HepG2 (cell line): ENCODE results near the gene INSR. TPM values are rescaled to one million over a fixed set of nuclear protein-coding genes. Genes with fewer than 3 reads are reported as not detected.

Experiments
- ATF7-NPFF ChIP-seq: sonication (generic); formaldehyde crosslinking; IDR thresholded peaks from 2 replicates; pipeline ENCODE4 v1.8.1; 2023; ENCODE audit warnings: mild to moderate bottlenecking, low read depth, missing genetic modification reagents, moderate library complexity
- FOXA3 ChIP-seq: IDR thresholded peaks from 2 replicates; pipeline ENCODE4 v1.6.1; 2016; ENCODE audit warnings: missing genetic modification reagents, missing compliant biosample characterization
- GABPB1 ChIP-seq: IDR thresholded peaks from 2 replicates; pipeline ENCODE4 v1.6.1; 2016; ENCODE audit warnings: mild to moderate bottlenecking, missing genetic modification reagents, moderate library complexity, missing compliant biosample characterization
- HMGA1 ChIP-seq: sonication (generic); formaldehyde crosslinking; conservative IDR thresholded peaks from 2 replicates; pipeline ENCODE4 v1.4.0; 2020; ENCODE audit warnings: missing genetic modification reagents
- KLF9 ChIP-seq: IDR thresholded peaks from 2 replicates; pipeline ENCODE4 v1.6.1; 2016; ENCODE audit warnings: low read depth
- NR3C1 ChIP-seq: sonication (generic); formaldehyde crosslinking; IDR thresholded peaks from 2 replicates; pipeline ENCODE4 v1.4.0; 2020; ENCODE audit warnings: missing genetic modification reagents
- PAX8 ChIP-seq: sonication (generic); formaldehyde crosslinking; IDR thresholded peaks from 2 replicates; pipeline ENCODE4 v1.8.0; 2022; ENCODE audit warnings: mild to moderate bottlenecking, missing genetic modification reagents, borderline replicate concordance
- RARA ChIP-seq: IDR thresholded peaks from 2 replicates; pipeline ENCODE4 v1.6.1; 2016; ENCODE audit warnings: missing genetic modification reagents, missing compliant biosample characterization
- RBM22 ChIP-seq: fragments of 200-400 bp; formaldehyde crosslinking; optimal IDR thresholded peaks from 2 replicates; pipeline ENCODE3; 2017; ENCODE audit warnings: mild to moderate bottlenecking, low read length, moderate library complexity
- REPIN1 ChIP-seq: sonication (generic); formaldehyde crosslinking; IDR thresholded peaks from 2 replicates; pipeline ENCODE4 v1.8.0; 2022; ENCODE audit warnings: missing genetic modification reagents, low read depth, mild to moderate bottlenecking, borderline replicate concordance
- ZNF232 ChIP-seq: sonication (generic); formaldehyde crosslinking; IDR thresholded peaks from 2 replicates; pipeline ENCODE4 v1.4.0; 2020; ENCODE audit warnings: missing genetic modification reagents, borderline replicate concordance
- ZNF235 ChIP-seq: sonication (generic); formaldehyde crosslinking; IDR thresholded peaks from 2 replicates; pipeline ENCODE4 v1.8.1; 2023; ENCODE audit warnings: mild to moderate bottlenecking, missing genetic modification reagents, borderline replicate concordance
- ZNF34 ChIP-seq: sonication (generic); formaldehyde crosslinking; IDR thresholded peaks from 2 replicates; pipeline ENCODE4 v1.4.0; 2020; ENCODE audit warnings: mild to moderate bottlenecking, missing genetic modification reagents, borderline replicate concordance
- ZNF672 ChIP-seq: sonication (generic); formaldehyde crosslinking; IDR thresholded peaks from 2 replicates; pipeline ENCODE4 v1.8.1; 2022; ENCODE audit warnings: missing genetic modification reagents
- ZSCAN21 ChIP-seq: sonication (generic); formaldehyde crosslinking; IDR thresholded peaks from 2 replicates; pipeline ENCODE4 v1.8.0; 2022; ENCODE audit warnings: mild to moderate bottlenecking, missing genetic modification reagents, moderate library complexity, borderline replicate concordance
- ZSCAN29 ChIP-seq: sonication (generic); formaldehyde crosslinking; conservative IDR thresholded peaks from 2 replicates; pipeline ENCODE4 v1.4.0; 2020; ENCODE audit warnings: mild to moderate bottlenecking, missing genetic modification reagents
- polyA plus RNA-seq, 8 experiments: library from polyadenylated mRNA; depleted of rRNA in 3 of 8; stranded (reverse) in 7 of 8; unstranded in 1 of 8; fragments of >200 nt; fragmentation: Illumina TruSeq in 4 of 8; extraction: Trizol in 4 of 8; gene quantifications; 2 replicates each; pipeline versions ENCODE4 v1.2.1 to v1.2.3, GENCODE V29; 2011 to 2016; ENCODE audit warnings: low read depth in 4 of 8, missing spikeins in 1 of 8, mixed read lengths in 1 of 8; ENCODE audit not compliant: insufficient read depth in 1 of 8
- total RNA-seq, 5 experiments: library from RNA; depleted of rRNA; stranded (reverse); fragments of >200 nt; fragmentation: Illumina TruSeq; extraction: Trizol; gene quantifications; 2 replicates each; pipeline ENCODE4 v1.2.3, GENCODE V29; 2016; ENCODE audit warnings: low read depth in 1 of 5
- TF ChIP-seq, protein P1 (sequence below): sonication (generic); formaldehyde crosslinking; IDR thresholded peaks from 2 replicates; pipeline ENCODE4 v1.8.1; 2023; ENCODE audit warnings: missing genetic modification reagents, mild to moderate bottlenecking, borderline replicate concordance
- TF ChIP-seq, protein P2 (sequence below): sonication (generic); formaldehyde crosslinking; IDR thresholded peaks from 2 replicates; pipeline ENCODE4 v1.5.1; 2020; ENCODE audit warnings: mild to moderate bottlenecking, missing genetic modification reagents, moderate library complexity
- TF ChIP-seq, protein P3 (sequence below): IDR thresholded peaks from 2 replicates; pipeline ENCODE4 v1.6.1; 2016
- TF ChIP-seq, protein P4 (sequence below): sonication (generic); formaldehyde crosslinking; IDR thresholded peaks from 2 replicates; pipeline ENCODE4 v1.4.0; 2020; ENCODE audit warnings: missing genetic modification reagents
- TF ChIP-seq, protein P5 (sequence below): sonication (generic); formaldehyde crosslinking; IDR thresholded peaks from 2 replicates; pipeline ENCODE4 v1.5.1; 2020; ENCODE audit warnings: mild to moderate bottlenecking, missing genetic modification reagents, moderate library complexity

INSR gene
- total and polyA plus RNA-seq, 2 of the 13 experiments (the other 11 are each of a cell fraction or from before 2014, with no cell fraction given), result 24.2 to 29.8 TPM

DNA sequence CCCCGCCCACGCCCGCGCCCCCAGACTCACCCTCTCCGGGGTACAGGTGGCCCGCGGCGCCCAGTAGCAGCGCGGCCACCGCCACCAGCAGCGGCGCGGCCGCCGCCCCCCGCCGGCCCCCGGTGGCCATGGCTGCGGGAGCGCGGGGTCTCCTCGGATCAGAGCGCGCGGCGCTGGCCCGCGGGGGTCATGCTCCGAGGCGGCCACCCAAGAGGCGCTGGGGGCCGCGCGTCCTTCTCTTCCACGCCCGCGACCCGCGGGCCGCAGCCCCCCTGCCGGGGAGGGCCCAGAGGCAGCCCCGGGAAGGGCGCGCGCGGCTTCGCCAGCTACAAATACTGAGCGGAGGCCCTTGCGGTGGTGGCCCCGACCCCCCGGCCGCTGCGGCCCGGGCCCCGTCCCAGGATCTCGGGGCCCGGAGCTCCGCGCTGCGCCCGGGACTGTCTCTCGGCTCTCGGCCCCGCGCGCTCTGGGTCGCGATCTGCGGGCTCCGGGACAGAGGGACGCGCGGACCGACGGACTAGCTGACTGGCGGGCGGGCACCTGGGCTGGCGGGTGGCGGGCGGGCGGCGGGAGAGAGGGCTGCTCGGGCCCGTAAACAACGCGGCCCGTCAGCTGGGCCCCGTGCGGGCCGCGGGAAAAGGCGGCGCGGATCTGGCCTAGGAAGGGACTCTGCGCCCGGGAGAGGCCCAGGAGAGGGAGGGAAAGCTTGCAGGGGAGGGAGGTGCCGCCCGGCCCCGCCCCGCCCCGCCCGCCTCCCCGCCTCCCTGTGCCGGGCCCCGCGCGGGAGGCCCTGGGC, at the start of gene INSR (continued):
- TF ChIP-seq NR3C1 (CRISPR knock-in tag) (no peak), PAX8 (no peak), ATF7-NPFF (peak; percentile 39; the same call in 1 of the 2 replicates), ZSCAN29 (CRISPR knock-in tag) (no peak), FOXA3 (peak; percentile 72), ZNF232 (CRISPR knock-in tag) (peak; percentile 52; the same call in 1 of the 2 replicates), ZNF235 (CRISPR knock-in tag) (no peak; the same call in 1 of the 2 replicates), RARA (CRISPR knock-in tag) (peak; percentile 51), ZSCAN21 (CRISPR knock-in tag) (peak; percentile 79), KLF9 (CRISPR knock-in tag) (no peak), GABPB1 (peak; percentile 61; the same call in 1 of the 2 replicates), ZNF34 (CRISPR knock-in tag) (no peak), REPIN1 (CRISPR knock-in tag) (no peak), HMGA1 (CRISPR knock-in tag) (no peak), ZNF672 (CRISPR knock-in tag) (no peak), RBM22 (no peak)
- TF ChIP-seq, protein P1, sequence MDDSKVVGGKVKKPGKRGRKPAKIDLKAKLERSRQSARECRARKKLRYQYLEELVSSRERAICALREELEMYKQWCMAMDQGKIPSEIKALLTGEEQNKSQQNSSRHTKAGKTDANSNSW (CRISPR knock-in tag), result no peak
- TF ChIP-seq, protein P2, sequence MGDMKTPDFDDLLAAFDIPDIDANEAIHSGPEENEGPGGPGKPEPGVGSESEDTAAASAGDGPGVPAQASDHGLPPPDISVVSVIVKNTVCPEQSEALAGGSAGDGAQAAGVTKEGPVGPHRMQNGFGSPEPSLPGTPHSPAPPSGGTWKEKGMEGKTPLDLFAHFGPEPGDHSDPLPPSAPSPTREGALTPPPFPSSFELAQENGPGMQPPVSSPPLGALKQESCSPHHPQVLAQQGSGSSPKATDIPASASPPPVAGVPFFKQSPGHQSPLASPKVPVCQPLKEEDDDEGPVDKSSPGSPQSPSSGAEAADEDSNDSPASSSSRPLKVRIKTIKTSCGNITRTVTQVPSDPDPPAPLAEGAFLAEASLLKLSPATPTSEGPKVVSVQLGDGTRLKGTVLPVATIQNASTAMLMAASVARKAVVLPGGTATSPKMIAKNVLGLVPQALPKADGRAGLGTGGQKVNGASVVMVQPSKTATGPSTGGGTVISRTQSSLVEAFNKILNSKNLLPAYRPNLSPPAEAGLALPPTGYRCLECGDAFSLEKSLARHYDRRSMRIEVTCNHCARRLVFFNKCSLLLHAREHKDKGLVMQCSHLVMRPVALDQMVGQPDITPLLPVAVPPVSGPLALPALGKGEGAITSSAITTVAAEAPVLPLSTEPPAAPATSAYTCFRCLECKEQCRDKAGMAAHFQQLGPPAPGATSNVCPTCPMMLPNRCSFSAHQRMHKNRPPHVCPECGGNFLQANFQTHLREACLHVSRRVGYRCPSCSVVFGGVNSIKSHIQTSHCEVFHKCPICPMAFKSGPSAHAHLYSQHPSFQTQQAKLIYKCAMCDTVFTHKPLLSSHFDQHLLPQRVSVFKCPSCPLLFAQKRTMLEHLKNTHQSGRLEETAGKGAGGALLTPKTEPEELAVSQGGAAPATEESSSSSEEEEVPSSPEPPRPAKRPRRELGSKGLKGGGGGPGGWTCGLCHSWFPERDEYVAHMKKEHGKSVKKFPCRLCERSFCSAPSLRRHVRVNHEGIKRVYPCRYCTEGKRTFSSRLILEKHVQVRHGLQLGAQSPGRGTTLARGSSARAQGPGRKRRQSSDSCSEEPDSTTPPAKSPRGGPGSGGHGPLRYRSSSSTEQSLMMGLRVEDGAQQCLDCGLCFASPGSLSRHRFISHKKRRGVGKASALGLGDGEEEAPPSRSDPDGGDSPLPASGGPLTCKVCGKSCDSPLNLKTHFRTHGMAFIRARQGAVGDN (CRISPR knock-in tag), result no peak
- TF ChIP-seq, protein P3, sequence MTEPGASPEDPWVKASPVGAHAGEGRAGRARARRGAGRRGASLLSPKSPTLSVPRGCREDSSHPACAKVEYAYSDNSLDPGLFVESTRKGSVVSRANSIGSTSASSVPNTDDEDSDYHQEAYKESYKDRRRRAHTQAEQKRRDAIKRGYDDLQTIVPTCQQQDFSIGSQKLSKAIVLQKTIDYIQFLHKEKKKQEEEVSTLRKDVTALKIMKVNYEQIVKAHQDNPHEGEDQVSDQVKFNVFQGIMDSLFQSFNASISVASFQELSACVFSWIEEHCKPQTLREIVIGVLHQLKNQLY (CRISPR knock-in tag), result no peak
- TF ChIP-seq, protein P4, sequence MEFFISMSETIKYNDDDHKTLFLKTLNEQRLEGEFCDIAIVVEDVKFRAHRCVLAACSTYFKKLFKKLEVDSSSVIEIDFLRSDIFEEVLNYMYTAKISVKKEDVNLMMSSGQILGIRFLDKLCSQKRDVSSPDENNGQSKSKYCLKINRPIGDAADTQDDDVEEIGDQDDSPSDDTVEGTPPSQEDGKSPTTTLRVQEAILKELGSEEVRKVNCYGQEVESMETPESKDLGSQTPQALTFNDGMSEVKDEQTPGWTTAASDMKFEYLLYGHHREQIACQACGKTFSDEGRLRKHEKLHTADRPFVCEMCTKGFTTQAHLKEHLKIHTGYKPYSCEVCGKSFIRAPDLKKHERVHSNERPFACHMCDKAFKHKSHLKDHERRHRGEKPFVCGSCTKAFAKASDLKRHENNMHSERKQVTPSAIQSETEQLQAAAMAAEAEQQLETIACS (CRISPR knock-in tag), result no peak
- TF ChIP-seq, protein P5, sequence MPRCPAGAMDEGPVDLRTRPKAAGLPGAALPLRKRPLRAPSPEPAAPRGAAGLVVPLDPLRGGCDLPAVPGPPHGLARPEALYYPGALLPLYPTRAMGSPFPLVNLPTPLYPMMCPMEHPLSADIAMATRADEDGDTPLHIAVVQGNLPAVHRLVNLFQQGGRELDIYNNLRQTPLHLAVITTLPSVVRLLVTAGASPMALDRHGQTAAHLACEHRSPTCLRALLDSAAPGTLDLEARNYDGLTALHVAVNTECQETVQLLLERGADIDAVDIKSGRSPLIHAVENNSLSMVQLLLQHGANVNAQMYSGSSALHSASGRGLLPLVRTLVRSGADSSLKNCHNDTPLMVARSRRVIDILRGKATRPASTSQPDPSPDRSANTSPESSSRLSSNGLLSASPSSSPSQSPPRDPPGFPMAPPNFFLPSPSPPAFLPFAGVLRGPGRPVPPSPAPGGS (CRISPR knock-in tag), result no peak
